ENCODE measurements around the gene FRA10AC1.

The FRA10AC1 gene

GRCh38 chr10:93639791-93640190 lies 62.6 kb downstream of the FRA10AC1 start:
- TF ChIP-seq POLR2A (IDR thresholded peaks at IDR 0.05; ENCODE audit: low read depth, low read length) = no peak
- DNase-seq (ENCODE audit: insufficient read length, low spot score) (no peak), FAIRE-seq (no peak)

GRCh38 chr10:93630625-93631557 lies 71.5 kb downstream of the FRA10AC1 start:
- no peak for DNase-seq (ENCODE audit: insufficient read length, low spot score)
- no peak for FAIRE-seq
- TF ChIP-seq POLR2A (IDR thresholded peaks at IDR 0.05; ENCODE audit: low read depth, low read length) = no peak

- DNase-seq (ENCODE audit: insufficient read length, low spot score) = no peak
These were observed 72.6 kb downstream of the FRA10AC1 start for GRCh38 chr10:93629647-93630305.

GRCh38 chr10:93628858-93629257 lies 73.5 kb downstream of the FRA10AC1 start:
- DNase-seq (ENCODE audit: insufficient read length, low spot score) = no peak
- no peak for TF ChIP-seq POLR2A (IDR thresholded peaks at IDR 0.05; ENCODE audit: low read depth, low read length)
- no peak for FAIRE-seq

More at GRCh38 chr10:93629647-93630305, 72.6 kb downstream of the FRA10AC1 start:
- no peak for TF ChIP-seq POLR2A (IDR thresholded peaks at IDR 0.05; ENCODE audit: low read depth, low read length)
- no peak for FAIRE-seq

DNA sequence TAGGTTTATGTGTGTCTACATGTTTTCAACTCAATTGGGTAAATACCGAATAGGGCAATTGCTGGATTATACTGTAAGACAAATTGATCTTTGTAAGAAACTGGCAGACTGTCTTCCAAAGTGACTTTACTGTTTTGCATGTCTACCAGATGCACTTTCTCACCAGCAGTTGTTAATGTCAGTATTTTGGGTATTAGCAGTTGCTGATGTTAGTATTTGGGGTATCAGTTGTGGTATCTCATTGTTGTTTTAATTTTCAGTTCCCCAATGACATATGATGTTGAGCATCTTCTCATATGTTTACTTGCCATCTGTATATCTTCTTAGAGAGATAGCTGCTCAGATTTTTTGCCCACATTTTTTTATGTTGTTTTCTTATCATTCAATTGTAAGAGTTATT lies 79.5 kb downstream of the FRA10AC1 start:
- DNase-seq (ENCODE audit: insufficient read length, low spot score) (no peak), FAIRE-seq (no peak)
- TF ChIP-seq POLR2A (IDR thresholded peaks at IDR 0.05; ENCODE audit: low read depth, low read length) = no peak

GRCh38 chr10:93620925-93621324 lies 81.5 kb downstream of the FRA10AC1 start:
- FAIRE-seq (no peak), DNase-seq (ENCODE audit: insufficient read length, low spot score) (no peak)
- no peak for TF ChIP-seq POLR2A (IDR thresholded peaks at IDR 0.05; ENCODE audit: low read depth, low read length)

Data from H54 (cell line).